Gastroesophageal sphincter (tissue), 3 donors: ENCODE data around the gene KRT72.

Experiments
- CTCF ChIP-seq, 4 experiments: fragments of 200-600 bp in 2 of 4; fragments of 450-650 bp in 2 of 4; sonication (generic) in 1 of 4; IDR thresholded peaks; one replicate each; pipeline ENCODE4 v1.5.1; 2017 to 2019; ENCODE audit warnings: antibody characterized with exemption in 4 of 4, mild to moderate bottlenecking in 2 of 4, moderate library complexity in 2 of 4
- EP300 ChIP-seq: sonication (generic); formaldehyde crosslinking; IDR thresholded peaks from one replicate; pipeline ENCODE4 v1.6.1; 2017; ENCODE audit warnings: antibody characterized with exemption, mild to moderate bottlenecking
- POLR2A ChIP-seq, 2 donors: fragments of 450-650 bp; IDR thresholded peaks; one replicate each; pipeline ENCODE4 v1.6.1; 2017; ENCODE audit warnings: antibody characterized with exemption in 2 of 2, mild to moderate bottlenecking in 2 of 2, moderate library complexity in 1 of 2

- no peak for TF ChIP-seq CTCF (IDR thresholded peaks at IDR 0.05)
- no peak for TF ChIP-seq POLR2A (IDR thresholded peaks at IDR 0.05)
- no peak for TF ChIP-seq EP300
Observed at GRCh38 chr12:52606581-52607218, 5.4 kb upstream of the KRT72 start.
